IMR-90 (cell line): Measurements from ENCODE around the gene LRAT. TPM values are rescaled to one million over a fixed set of nuclear protein-coding genes. Genes with fewer than 3 reads are reported as not detected.

Experiments used
- ATAC-seq: fragments of 200-7000 bp; cut with Tn5 transposase; 2 replicates; pipeline ENCODE4 v1.9.1; 2020; ENCODE audit warnings: low read depth, mild to moderate bottlenecking, moderate library complexity
- BruUV-seq: library from RNA; stranded (reverse); fragments of 400-500 nt; replicated peaks from 2 replicates; lab custom pipeline; 2021; lab: Mats Ljungman, UMichigan
- CTCF ChIA-PET: fragments of 300-600 bp; formaldehyde crosslinking; extraction: SDS; loops from one replicate; lab custom pipeline; 2021; ENCODE audit warnings: antibody characterized with exemption; lab: Yijun Ruan, JAX
- POLR2A ChIA-PET: fragments of 300-600 bp; sonication (Branson Sonifier 250); formaldehyde crosslinking; loops from one replicate; lab custom pipeline; 2022; ENCODE audit warnings: antibody characterized with exemption; ENCODE audit not compliant: unreplicated experiment; lab: Charles Lee
- DNase-seq: peaks from one replicate; pipeline ENCODE4 v3.0.0; 2013
- H2AFZ ChIP-seq: replicated peaks from 2 replicates; pipeline ENCODE3; 2013; ENCODE audit warnings: low read length, mild to moderate bottlenecking; ENCODE audit not compliant: poor library complexity
- H2AK5ac ChIP-seq: 2 replicates; pipeline ENCODE4 v1.6.1; 2013; ENCODE audit warnings: low read depth, low read length, inconsistent platforms
- H2AK9ac ChIP-seq: replicated peaks from 2 replicates; pipeline ENCODE3; 2013; ENCODE audit warnings: mild to moderate bottlenecking, low read depth, low read length, moderate library complexity; ENCODE audit not compliant: poor library complexity
- H2BK120ac ChIP-seq: 2 replicates; pipeline ENCODE4 v1.6.1; 2013; ENCODE audit warnings: low read depth, low read length, inconsistent platforms
- H2BK15ac ChIP-seq: 3 replicates; pipeline ENCODE4 v1.6.1; 2013; ENCODE audit warnings: low read depth, low read length, inconsistent platforms
- H2BK20ac ChIP-seq: 2 replicates; pipeline ENCODE4 v1.6.1; 2013; ENCODE audit warnings: low read depth, mild to moderate bottlenecking, inconsistent platforms, low read length, moderate library complexity
- H2BK5ac ChIP-seq: 2 replicates; pipeline ENCODE4 v1.6.1; 2013; ENCODE audit warnings: mild to moderate bottlenecking, low read depth, low read length, inconsistent platforms; ENCODE audit not compliant: poor library complexity, severe bottlenecking
- H3K14ac ChIP-seq: replicated peaks from 2 replicates; pipeline ENCODE4 v1.6.1; 2013; ENCODE audit warnings: low read depth, low read length, inconsistent platforms
- H3K18ac ChIP-seq: 2 replicates; pipeline ENCODE4 v1.6.1; 2013; ENCODE audit warnings: low read depth, low read length, control low read depth
- H3K23ac ChIP-seq: 2 replicates; pipeline ENCODE4 v1.6.1; 2013; ENCODE audit warnings: low read depth, low read length, inconsistent platforms
- H3K27ac ChIP-seq: 2 replicates; pipeline ENCODE4 v1.5.1; 2013; ENCODE audit warnings: mild to moderate bottlenecking, control low read depth, low read length; ENCODE audit not compliant: insufficient read depth
- H3K27me3 ChIP-seq: 2 replicates; pipeline ENCODE4 v1.6.1; 2013; ENCODE audit warnings: low read length; ENCODE audit not compliant: control insufficient read depth, insufficient read depth
- H3K36me3 ChIP-seq: 2 replicates; pipeline ENCODE4 v1.6.1; 2013; ENCODE audit warnings: low read length, mixed read lengths; ENCODE audit not compliant: control insufficient read depth, insufficient read depth
- H3K4ac ChIP-seq: 2 replicates; pipeline ENCODE4 v1.6.1; 2013; ENCODE audit warnings: low read depth, low read length, inconsistent platforms
- H3K4me1 ChIP-seq: 2 replicates; pipeline ENCODE4 v1.6.1; 2013; ENCODE audit warnings: low read length, mixed read lengths; ENCODE audit not compliant: control insufficient read depth, insufficient read depth
- H3K4me2 ChIP-seq: 2 replicates; pipeline ENCODE4 v1.6.1; 2013; ENCODE audit warnings: low read depth, mild to moderate bottlenecking, control low read depth, low read length, moderate library complexity
- H3K4me3 ChIP-seq: 2 replicates; pipeline ENCODE4 v1.5.1; 2013; ENCODE audit warnings: low read depth, mild to moderate bottlenecking, control low read depth, low read length, moderate library complexity; ENCODE audit not compliant: insufficient read depth
- H3K56ac ChIP-seq: 2 replicates; pipeline ENCODE4 v1.6.1; 2013; ENCODE audit warnings: low read length, inconsistent platforms; ENCODE audit not compliant: insufficient read depth; ENCODE audit errors: extremely low read depth
- H3K79me1 ChIP-seq, 2 experiments: 2 replicates each; pipeline ENCODE4 v1.6.1; 2013; ENCODE audit warnings: low read length in 2 of 2, inconsistent platforms in 1 of 2, low read depth in 1 of 2
- H3K9ac ChIP-seq: 2 replicates; pipeline ENCODE4 v1.6.1; 2013; ENCODE audit warnings: low read depth, low read length, control low read depth
- H3K9me1 ChIP-seq: 2 replicates; pipeline ENCODE4 v1.6.1; 2013; ENCODE audit warnings: low read length, inconsistent platforms; ENCODE audit not compliant: insufficient read depth
- H3K9me3 ChIP-seq: 2 replicates; pipeline ENCODE4 v1.6.1; 2013; ENCODE audit warnings: low read length; ENCODE audit not compliant: control insufficient read depth, insufficient read depth
- H4K20me1 ChIP-seq: 2 replicates; pipeline ENCODE4 v1.6.1; 2013; ENCODE audit warnings: low read length, inconsistent platforms; ENCODE audit not compliant: insufficient read depth
- H4K5ac ChIP-seq: 2 replicates; pipeline ENCODE4 v1.6.1; 2013; ENCODE audit warnings: mild to moderate bottlenecking, low read depth, low read length, control low read depth
- H4K8ac ChIP-seq, 2 experiments: 2 replicates each; pipeline ENCODE4 v1.6.1; 2013; ENCODE audit warnings: low read depth in 2 of 2, low read length in 2 of 2, control low read depth in 1 of 2, inconsistent platforms in 1 of 2
- H4K91ac ChIP-seq: 2 replicates; pipeline ENCODE4 v1.6.1; 2013; ENCODE audit warnings: low read depth, low read length, inconsistent platforms; ENCODE audit not compliant: insufficient read depth
- NFE2L2 ChIP-seq: fragments of 150-350 bp; IDR thresholded peaks from 2 replicates; pipeline ENCODE4 v1.6.1; 2016; ENCODE audit warnings: low read depth, mild to moderate bottlenecking, low read length
- WGBS, 2 experiments: methylation state at CpG; one replicate each; pipeline versions ENCODE4 v1.1.5 to v1.1.7; 2013; ENCODE audit warnings: missing lambda C conversion rate in 2 of 2; ENCODE audit not compliant: insufficient read length in 1 of 2; ENCODE audit errors: extremely low coverage in 2 of 2; 5-methylcytosine and 5-hydroxymethylcytosine counted together
- dilution Hi-C: fragments of 300-500 bp; cut with HindIII; formaldehyde crosslinking; loops from one replicate; pipeline ENCODE4 v1.14.3; 2018; ENCODE audit warnings: low sequenced_read_pairs; ENCODE audit not compliant: unreplicated experiment
- in situ Hi-C: fragments of 300-500 bp; cut with MboI; formaldehyde crosslinking; loops from 3 replicates; pipeline ENCODE4 v1.14.3; 2019; ENCODE audit warnings: low sequenced_read_pairs, inconsistent platforms, mixed read lengths
- intact Hi-C: fragments of 100-400 bp; cut with micrococcal nuclease; formaldehyde crosslinking; loops from 2 replicates; pipeline ENCODE4 v1.10.0; 2022
- polyA plus RNA-seq, 3 experiments: library from polyadenylated mRNA; depleted of rRNA; stranded (reverse); fragments of >200 nt; gene quantifications; 2 replicates each; pipeline ENCODE4 v1.2.3, GENCODE V29; 2012; ENCODE audit warnings: low replicate concordance in 1 of 3
- total RNA-seq: library from RNA; depleted of rRNA; stranded (reverse); fragments of >200 nt; gene quantifications from 2 replicates; pipeline ENCODE4 v1.2.3, GENCODE V29; 2012
- TF ChIP-seq, protein P1 (sequence below): fragments of 150-350 bp; IDR thresholded peaks from 2 replicates; pipeline ENCODE4 v1.6.1; 2016; ENCODE audit warnings: low read depth, mild to moderate bottlenecking, low read length, moderate library complexity, borderline replicate concordance

Gene LRAT
- total and polyA plus RNA-seq, 2 of the 4 experiments (the other 2 are of a cell fraction), result under 0.01 to 0.03 TPM

DNA sequence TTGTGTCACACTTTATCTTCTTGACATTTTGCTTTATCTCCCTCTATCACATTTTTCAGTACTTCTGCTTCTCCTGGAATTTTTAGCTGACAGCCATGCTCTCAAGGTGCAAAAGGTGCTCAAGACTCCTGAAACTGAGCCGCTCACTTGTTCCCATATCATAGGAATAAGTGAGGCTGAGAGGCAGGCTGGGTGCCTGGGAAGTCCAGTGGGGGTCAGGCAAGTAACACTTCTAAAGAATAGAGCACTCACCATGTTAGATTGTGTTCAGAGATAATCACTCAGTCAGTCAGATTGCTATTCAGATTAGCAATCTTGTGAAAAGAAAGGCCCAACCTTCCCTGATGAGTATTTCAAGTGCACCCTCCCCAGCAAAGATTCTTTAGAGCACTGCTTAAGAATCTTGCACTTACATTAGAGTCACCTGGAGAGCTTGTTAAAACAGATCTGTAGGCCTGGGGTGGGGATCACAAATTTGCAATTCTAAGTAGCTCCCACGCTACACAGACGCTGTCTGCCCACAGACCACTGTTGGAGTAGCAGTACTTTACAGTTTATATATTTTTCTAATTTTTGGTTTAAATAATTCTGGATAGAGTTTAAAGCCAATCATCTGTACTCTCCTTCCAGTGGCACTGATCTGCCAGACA is 23.1 kb upstream of the LRAT start:
- H3K4me3 ChIP-seq, result no peak overlapping the region
- no peak overlapping the region for H2BK15ac ChIP-seq
- no peak overlapping the region for H3K4ac ChIP-seq
- H2BK20ac ChIP-seq, result no peak overlapping the region
- no peak overlapping the region for H2AFZ ChIP-seq
- H4K20me1 ChIP-seq, result no peaks in the 10 kb centered on the region
- no peak overlapping the region for H4K8ac ChIP-seq
- no peaks in the 10 kb centered on the region for H3K4me1 ChIP-seq
- no peak overlapping the region for H2BK120ac ChIP-seq
- no TSS peak for BruUV-seq
- no peak overlapping the region for H3K23ac ChIP-seq
- H3K79me1 ChIP-seq, result no peaks in the 10 kb centered on the region
- intact Hi-C loops (no loop called here), in situ Hi-C loops (no loop called here), dilution Hi-C loops (no loop called here)
- TF ChIP-seq NFE2L2, result no peak
- TF ChIP-seq, protein P1, sequence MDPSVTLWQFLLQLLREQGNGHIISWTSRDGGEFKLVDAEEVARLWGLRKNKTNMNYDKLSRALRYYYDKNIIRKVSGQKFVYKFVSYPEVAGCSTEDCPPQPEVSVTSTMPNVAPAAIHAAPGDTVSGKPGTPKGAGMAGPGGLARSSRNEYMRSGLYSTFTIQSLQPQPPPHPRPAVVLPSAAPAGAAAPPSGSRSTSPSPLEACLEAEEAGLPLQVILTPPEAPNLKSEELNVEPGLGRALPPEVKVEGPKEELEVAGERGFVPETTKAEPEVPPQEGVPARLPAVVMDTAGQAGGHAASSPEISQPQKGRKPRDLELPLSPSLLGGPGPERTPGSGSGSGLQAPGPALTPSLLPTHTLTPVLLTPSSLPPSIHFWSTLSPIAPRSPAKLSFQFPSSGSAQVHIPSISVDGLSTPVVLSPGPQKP, result no peak
- no peak overlapping the region for H4K5ac ChIP-seq
- no peak overlapping the region for H3K27ac ChIP-seq
- H2BK5ac ChIP-seq, result no peak overlapping the region
- WGBS, 2 experiments, result no CpG with 5 or more reads among the region's 3 CpGs
- H2AK5ac ChIP-seq, result no peak overlapping the region
- H3K56ac ChIP-seq, result no peak overlapping the region
- H3K27me3 ChIP-seq, result no peaks in the 10 kb centered on the region
- CTCF ChIA-PET, result no interaction called here
- ATAC-seq, result no peak
- no peak for DNase-seq
- no peaks in the 10 kb centered on the region for H3K9me1 ChIP-seq
- no peaks in the 10 kb centered on the region for H3K36me3 ChIP-seq
- H3K14ac ChIP-seq, result no peak overlapping the region
- H4K91ac ChIP-seq, result no peak overlapping the region
- no peak overlapping the region for H2AK9ac ChIP-seq
- POLR2A ChIA-PET, result no interaction called here
- no peak overlapping the region for H3K4me2 ChIP-seq
- no peaks in the 10 kb centered on the region for H3K9me3 ChIP-seq
- H3K9ac ChIP-seq, result no peak overlapping the region
- no peak overlapping the region for H3K18ac ChIP-seq
